Activated T-cell treated with anti-CD3 and anti-CD28 coated beads, Interleukin-2, amount 50 U/mL, for 4 hours (primary cell): Measurements from ENCODE around the gene UBE2E3. TPM values are rescaled to one million over a fixed set of nuclear protein-coding genes. Genes with fewer than 3 reads are reported as not detected.
"Not testable (repeated sequence)": the region's sequence is repeated elsewhere in the genome, so short reads cannot be mapped to it uniquely, and the experiment has no call there.

Experiments
- ATAC-seq, 2 donors: fragments of 200-7000 bp; cut with Tn5 transposase; one replicate each; pipeline ENCODE4 v1.10.0; 2021
- DNase-seq: peaks from one replicate; pipeline ENCODE4 v3.0.0-alpha.2; 2020
- H3K27me3 Mint-ChIP-seq: one replicate; pipeline ENCODE4 v1.8.0; 2021; ENCODE audit warnings: low read depth, mixed read lengths
- H3K36me3 Mint-ChIP-seq: one replicate; pipeline ENCODE4 v1.8.0; 2022; ENCODE audit warnings: mixed read lengths; ENCODE audit not compliant: insufficient read depth
- H3K4me1 Mint-ChIP-seq: one replicate; pipeline ENCODE4 v1.8.0; 2021; ENCODE audit warnings: low read depth, mixed read lengths
- H3K4me3 Mint-ChIP-seq: one replicate; pipeline ENCODE4 v1.8.0; 2021; ENCODE audit warnings: mild to moderate bottlenecking, moderate library complexity, mixed read lengths
- H3K9me3 Mint-ChIP-seq: one replicate; pipeline ENCODE4 v1.8.0; 2021; ENCODE audit warnings: mixed read lengths
- total RNA-seq, 3 donors: library from RNA; stranded (reverse); gene quantifications; one replicate each; pipeline ENCODE4 v1.2.1, GENCODE V29; 2021

UBE2E3 gene
- total RNA-seq: 10 to 100 TPM; 30.1 to 33.5 (median 30.7) TPM

GRCh38 chr2:180980106-180980942 lies at the start of gene UBE2E3:
Gene UBE2E3 (plus strand): TSS chr2:180980605. CDS start chr2:180982043, 1,438 bp downstream.
- Mint-ChIP-seq H3K9me3 (no peaks in the 10 kb centered on the region), H3K36me3 (peaks cover 1% of the 10 kb centered on the region), H3K4me1 (peaks cover 43% of the 10 kb centered on the region), H3K27me3 (no peaks in the 10 kb centered on the region), H3K4me3 (peak within 1 kb of the TSS; percentile 95)
- ATAC-seq: peak; percentile 84 to 86
- peak; percentile 70 for DNase-seq

- H3K27me3 Mint-ChIP-seq: peaks cover 2% of the 10 kb centered on the region
- no peak overlapping the region for H3K4me3 Mint-ChIP-seq
- no peak for DNase-seq
- H3K36me3 Mint-ChIP-seq: no peaks in the 10 kb centered on the region
- H3K9me3 Mint-ChIP-seq: no peaks in the 10 kb centered on the region
- no peak for ATAC-seq
- H3K4me1 Mint-ChIP-seq: no peaks in the 10 kb centered on the region
These were observed 48.6 kb upstream of the UBE2E3 start for GRCh38 chr2:180931841-180932240.

GRCh38 chr2:180933332-180933731 lies 47.1 kb upstream of the UBE2E3 start:
- Mint-ChIP-seq H3K4me3 (no peak overlapping the region), H3K36me3 (no peaks in the 10 kb centered on the region), H3K9me3 (peaks cover 3% of the 10 kb centered on the region)

GRCh38 chr2:180934911-180935310 lies 45.5 kb upstream of the UBE2E3 start:
- no peak for DNase-seq
- H3K4me3 Mint-ChIP-seq: no peak overlapping the region
- H3K36me3 Mint-ChIP-seq: no peaks in the 10 kb centered on the region
- H3K4me1 Mint-ChIP-seq: peaks cover 17% of the 10 kb centered on the region
- ATAC-seq: no peak
- H3K27me3 Mint-ChIP-seq: peaks cover 6% of the 10 kb centered on the region
- peaks cover 3% of the 10 kb centered on the region for H3K9me3 Mint-ChIP-seq

More at GRCh38 chr2:180933332-180933731, 47.1 kb upstream of the UBE2E3 start:
- ATAC-seq (no peak), DNase-seq (no peak)
- peaks cover 2% of the 10 kb centered on the region for H3K27me3 Mint-ChIP-seq
- H3K4me1 Mint-ChIP-seq: peaks cover 11% of the 10 kb centered on the region

- H3K27me3 Mint-ChIP-seq, H3K36me3 Mint-ChIP-seq, H3K9me3 Mint-ChIP-seq, DNase-seq, H3K4me3 Mint-ChIP-seq: not testable (repeated sequence)
- peak; percentile 90 to 94 for ATAC-seq
- H3K4me1 Mint-ChIP-seq: peaks cover 17% of the 10 kb centered on the region
These were observed 42.9 kb upstream of the UBE2E3 start for GRCh38 chr2:180937480-180937879.

- peaks cover 3% of the 10 kb centered on the region for H3K9me3 Mint-ChIP-seq
- DNase-seq: no peak
- ATAC-seq: no peak
- H3K36me3 Mint-ChIP-seq: no peaks in the 10 kb centered on the region
- H3K4me3 Mint-ChIP-seq: no peak overlapping the region
- peaks cover 17% of the 10 kb centered on the region for H3K4me1 Mint-ChIP-seq
- H3K27me3 Mint-ChIP-seq: peaks cover 6% of the 10 kb centered on the region
These were observed 42.0 kb upstream of the UBE2E3 start for GRCh38 chr2:180938451-180938850.

GRCh38 chr2:180943275-180943674 lies 37.1 kb upstream of the UBE2E3 start:
- DNase-seq (no peak), ATAC-seq (no peak)
- Mint-ChIP-seq H3K36me3 (no peaks in the 10 kb centered on the region), H3K27me3 (peaks cover 14% of the 10 kb centered on the region), H3K9me3 (no peaks in the 10 kb centered on the region), H3K4me1 (peaks cover 6% of the 10 kb centered on the region), H3K4me3 (no peak overlapping the region)

GRCh38 chr2:180944372-180944771 lies 36.0 kb upstream of the UBE2E3 start:
- no peak overlapping the region for H3K4me3 Mint-ChIP-seq
- H3K9me3 Mint-ChIP-seq: no peaks in the 10 kb centered on the region
- no peak for ATAC-seq
- no peaks in the 10 kb centered on the region for H3K36me3 Mint-ChIP-seq
- H3K4me1 Mint-ChIP-seq: peaks cover under 1% of the 10 kb centered on the region
- H3K27me3 Mint-ChIP-seq: peaks cover 10% of the 10 kb centered on the region
- no peak for DNase-seq

GRCh38 chr2:180947208-180947689 lies 33.2 kb upstream of the UBE2E3 start:
- Mint-ChIP-seq H3K4me3 (no peak overlapping the region), H3K9me3 (no peaks in the 10 kb centered on the region), H3K4me1 (no peaks in the 10 kb centered on the region), H3K27me3 (peaks cover 12% of the 10 kb centered on the region), H3K36me3 (no peaks in the 10 kb centered on the region)
- ATAC-seq: no peak
- no peak for DNase-seq

- no peaks in the 10 kb centered on the region for H3K36me3 Mint-ChIP-seq
- H3K27me3 Mint-ChIP-seq: peaks cover 16% of the 10 kb centered on the region
- ATAC-seq (no peak), DNase-seq (no peak)
- H3K4me1 Mint-ChIP-seq: no peaks in the 10 kb centered on the region
- no peaks in the 10 kb centered on the region for H3K9me3 Mint-ChIP-seq
- H3K4me3 Mint-ChIP-seq: no peak overlapping the region
These were observed 30.5 kb upstream of the UBE2E3 start for GRCh38 chr2:180949896-180950295.

GRCh38 chr2:180952082-180952481 lies 28.3 kb upstream of the UBE2E3 start:
- Mint-ChIP-seq H3K4me1 (no peaks in the 10 kb centered on the region), H3K9me3 (no peaks in the 10 kb centered on the region), H3K4me3 (no peak overlapping the region), H3K27me3 (peaks cover 10% of the 10 kb centered on the region), H3K36me3 (no peaks in the 10 kb centered on the region)
- peak in 1 of 2 donors; percentile 32 for ATAC-seq
- no peak for DNase-seq

- Mint-ChIP-seq H3K4me1 (no peaks in the 10 kb centered on the region), H3K9me3 (no peaks in the 10 kb centered on the region), H3K27me3 (peaks cover 6% of the 10 kb centered on the region), H3K36me3 (no peaks in the 10 kb centered on the region), H3K4me3 (no peak overlapping the region)
- ATAC-seq (no peak), DNase-seq (no peak)
These were observed 27.6 kb upstream of the UBE2E3 start for GRCh38 chr2:180952731-180953336.

GRCh38 chr2:180953550-180953949 lies 26.9 kb upstream of the UBE2E3 start:
- Mint-ChIP-seq H3K4me3 (no peak overlapping the region), H3K4me1 (no peaks in the 10 kb centered on the region), H3K9me3 (no peaks in the 10 kb centered on the region), H3K27me3 (peaks cover 6% of the 10 kb centered on the region), H3K36me3 (no peaks in the 10 kb centered on the region)
- no peak for ATAC-seq
- DNase-seq: no peak

GRCh38 chr2:180955101-180955500 lies 25.3 kb upstream of the UBE2E3 start:
- no peak for ATAC-seq
- no peaks in the 10 kb centered on the region for H3K36me3 Mint-ChIP-seq

GRCh38 chr2:180959787-180960186 lies 20.6 kb upstream of the UBE2E3 start:
- H3K9me3 Mint-ChIP-seq: no peaks in the 10 kb centered on the region
- H3K36me3 Mint-ChIP-seq: no peaks in the 10 kb centered on the region
- no peak for ATAC-seq
- H3K4me1 Mint-ChIP-seq: no peaks in the 10 kb centered on the region
- H3K4me3 Mint-ChIP-seq: no peak overlapping the region
- peaks cover 7% of the 10 kb centered on the region for H3K27me3 Mint-ChIP-seq
- no peak for DNase-seq

More at GRCh38 chr2:180955101-180955500, 25.3 kb upstream of the UBE2E3 start:
- Mint-ChIP-seq H3K27me3 (peaks cover 6% of the 10 kb centered on the region), H3K4me3 (no peak overlapping the region), H3K9me3 (no peaks in the 10 kb centered on the region), H3K4me1 (no peaks in the 10 kb centered on the region)
- no peak for DNase-seq
